ENCODE results near the gene MCC.

GRCh38 chr5:113237893-113238292, 250.4 kb downstream of the MCC start:
- TF ChIP-seq CTCF (conservative IDR thresholded peaks at IDR 0.05; ENCODE audit: low read length) (no peak), EZH2phosphoT487 (IDR thresholded peaks at IDR 0.05; ENCODE audit: borderline replicate concordance, low read depth, low read length) (no peak)
